Measurements from ENCODE around the gene DACH1.

DNA sequence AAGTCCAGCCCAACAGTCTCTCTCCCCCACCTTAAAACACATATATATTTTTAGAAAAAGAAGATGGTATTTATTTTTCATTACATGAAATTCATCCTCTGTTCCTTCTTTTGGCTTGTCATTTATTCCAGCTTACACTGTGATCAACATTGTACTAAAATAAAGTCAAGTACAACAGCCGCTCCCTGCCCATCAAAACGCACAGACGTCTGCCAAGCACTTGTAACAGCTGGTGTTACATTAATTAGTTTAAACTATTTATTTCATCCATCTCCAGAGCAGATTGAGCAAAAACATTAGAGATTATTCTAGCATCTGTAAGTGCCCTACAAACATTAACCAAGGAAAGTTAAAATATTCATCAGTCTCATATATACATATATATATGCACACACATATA lies 350.5 kb downstream of the DACH1 start:
- TF ChIP-seq, protein P1, sequence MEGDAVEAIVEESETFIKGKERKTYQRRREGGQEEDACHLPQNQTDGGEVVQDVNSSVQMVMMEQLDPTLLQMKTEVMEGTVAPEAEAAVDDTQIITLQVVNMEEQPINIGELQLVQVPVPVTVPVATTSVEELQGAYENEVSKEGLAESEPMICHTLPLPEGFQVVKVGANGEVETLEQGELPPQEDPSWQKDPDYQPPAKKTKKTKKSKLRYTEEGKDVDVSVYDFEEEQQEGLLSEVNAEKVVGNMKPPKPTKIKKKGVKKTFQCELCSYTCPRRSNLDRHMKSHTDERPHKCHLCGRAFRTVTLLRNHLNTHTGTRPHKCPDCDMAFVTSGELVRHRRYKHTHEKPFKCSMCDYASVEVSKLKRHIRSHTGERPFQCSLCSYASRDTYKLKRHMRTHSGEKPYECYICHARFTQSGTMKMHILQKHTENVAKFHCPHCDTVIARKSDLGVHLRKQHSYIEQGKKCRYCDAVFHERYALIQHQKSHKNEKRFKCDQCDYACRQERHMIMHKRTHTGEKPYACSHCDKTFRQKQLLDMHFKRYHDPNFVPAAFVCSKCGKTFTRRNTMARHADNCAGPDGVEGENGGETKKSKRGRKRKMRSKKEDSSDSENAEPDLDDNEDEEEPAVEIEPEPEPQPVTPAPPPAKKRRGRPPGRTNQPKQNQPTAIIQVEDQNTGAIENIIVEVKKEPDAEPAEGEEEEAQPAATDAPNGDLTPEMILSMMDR (IDR thresholded peaks at IDR 0.05; ENCODE audit: insufficient read depth, low read length) = no peak
- no peak for TF ChIP-seq POLR2AphosphoS5 (IDR thresholded peaks at IDR 0.05; ENCODE audit: low read depth)
